SKM-1 treated with dmso at 0.1 percent for 144 hours (cell line): Measurements from ENCODE around the gene TNF.

Source experiments
- DNase-seq: peaks from one replicate; lab custom pipeline; 2025; ENCODE audit not compliant: unreplicated experiment; lab: John Stamatoyannopoulos, UW

TNF gene

GRCh38 chr6:31572041-31572911 lies 3.1 kb upstream of the TNF start, which contains the start of gene LTA:
Gene LTA (plus strand): TSS chr6:31572289. CDS start chr6:31572743, 454 bp downstream.
- no peak for DNase-seq

- DNase-seq: no peak
Observed at GRCh38 chr6:31573239-31574105, 1.9 kb upstream of the TNF start.

- no peak for DNase-seq
Observed at GRCh38 chr6:31574106-31575061, 981 bp upstream of the TNF start.

DNA sequence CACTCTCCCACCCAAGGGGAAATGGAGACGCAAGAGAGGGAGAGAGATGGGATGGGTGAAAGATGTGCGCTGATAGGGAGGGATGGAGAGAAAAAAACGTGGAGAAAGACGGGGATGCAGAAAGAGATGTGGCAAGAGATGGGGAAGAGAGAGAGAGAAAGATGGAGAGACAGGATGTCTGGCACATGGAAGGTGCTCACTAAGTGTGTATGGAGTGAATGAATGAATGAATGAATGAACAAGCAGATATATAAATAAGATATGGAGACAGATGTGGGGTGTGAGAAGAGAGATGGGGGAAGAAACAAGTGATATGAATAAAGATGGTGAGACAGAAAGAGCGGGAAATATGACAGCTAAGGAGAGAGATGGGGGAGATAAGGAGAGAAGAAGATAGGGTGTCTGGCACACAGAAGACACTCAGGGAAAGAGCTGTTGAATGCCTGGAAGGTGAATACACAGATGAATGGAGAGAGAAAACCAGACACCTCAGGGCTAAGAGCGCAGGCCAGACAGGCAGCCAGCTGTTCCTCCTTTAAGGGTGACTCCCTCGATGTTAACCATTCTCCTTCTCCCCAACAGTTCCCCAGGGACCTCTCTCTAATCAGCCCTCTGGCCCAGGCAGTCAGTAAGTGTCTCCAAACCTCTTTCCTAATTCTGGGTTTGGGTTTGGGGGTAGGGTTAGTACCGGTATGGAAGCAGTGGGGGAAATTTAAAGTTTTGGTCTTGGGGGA lies 754 bp downstream of the TNF start:
- no peak for DNase-seq

GRCh38 chr6:31576897-31577578 lies 1.7 kb downstream of the TNF start:
- no peak for DNase-seq

- no peak for DNase-seq
Observed at GRCh38 chr6:31577579-31577966, 2.2 kb downstream of the TNF start.

GRCh38 chr6:31578184-31579118 lies 3.1 kb downstream of the TNF start:
- no peak for DNase-seq

GRCh38 chr6:31579119-31579505 lies 3.7 kb downstream of the TNF start:
- no peak for DNase-seq

GRCh38 chr6:31579546-31580437 lies 4.4 kb downstream of the TNF start:
- DNase-seq: no peak

- DNase-seq: no peak
Observed at GRCh38 chr6:31580438-31580740, 5.0 kb downstream of the TNF start.

- DNase-seq: peak; percentile 49
Observed at GRCh38 chr6:31580807-31581433, 5.6 kb downstream of the TNF start.

DNA sequence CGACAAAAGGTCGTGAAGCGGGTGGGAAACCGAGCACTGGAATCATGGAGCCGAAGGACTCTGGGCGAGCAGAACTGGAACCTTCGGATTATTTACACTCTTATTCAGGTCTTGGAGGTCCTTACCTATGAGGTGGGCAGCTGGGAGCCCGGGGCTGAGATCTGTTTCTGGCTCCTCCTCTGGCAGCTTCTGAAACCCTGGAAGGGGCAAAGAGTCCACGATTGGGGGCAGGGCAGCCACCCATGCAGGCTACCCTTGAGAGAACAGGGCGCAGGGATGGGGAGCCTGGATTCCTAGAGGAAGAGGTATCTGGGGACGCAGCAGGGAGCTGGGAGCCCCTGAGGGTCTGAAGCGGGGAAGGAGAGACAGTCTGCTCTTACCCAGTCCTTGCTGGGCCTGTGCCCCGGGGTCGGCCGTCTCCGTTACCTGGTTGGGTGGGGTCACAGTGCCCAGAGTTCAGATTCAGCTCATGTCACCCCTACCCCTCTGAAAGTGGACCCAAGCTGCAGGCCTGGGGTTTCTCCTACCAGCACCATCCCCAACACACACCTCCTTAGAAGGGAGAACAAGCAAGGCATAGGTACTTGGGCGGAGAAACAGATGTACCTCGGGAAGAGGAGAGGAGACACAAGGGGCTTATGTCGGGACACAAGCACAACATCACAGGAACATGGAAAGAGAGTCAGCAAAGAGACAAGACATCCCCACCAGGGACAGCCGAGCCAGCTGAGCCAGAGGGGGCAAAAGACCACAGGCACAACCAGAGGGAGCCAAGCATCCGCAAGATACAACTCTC lies 6.3 kb downstream of the TNF start:
- no peak for DNase-seq

- DNase-seq: no peak
Observed at GRCh38 chr6:31582230-31582643, 6.9 kb downstream of the TNF start, which contains the start of gene LTB. Gene LTB (minus strand): TSS chr6:31582424. CDS start chr6:31582417, 7 bp downstream.

GRCh38 chr6:31585491-31585890 lies 10.1 kb downstream of the TNF start:
- peak; percentile 62 for DNase-seq

GRCh38 chr6:31586008-31586407 lies 10.6 kb downstream of the TNF start, which contains the start of gene LST1:
Gene LST1 (plus strand): TSS chr6:31586277. CDS start chr6:31587300, 1,023 bp downstream.
- peak; percentile 96 for DNase-seq

DNA sequence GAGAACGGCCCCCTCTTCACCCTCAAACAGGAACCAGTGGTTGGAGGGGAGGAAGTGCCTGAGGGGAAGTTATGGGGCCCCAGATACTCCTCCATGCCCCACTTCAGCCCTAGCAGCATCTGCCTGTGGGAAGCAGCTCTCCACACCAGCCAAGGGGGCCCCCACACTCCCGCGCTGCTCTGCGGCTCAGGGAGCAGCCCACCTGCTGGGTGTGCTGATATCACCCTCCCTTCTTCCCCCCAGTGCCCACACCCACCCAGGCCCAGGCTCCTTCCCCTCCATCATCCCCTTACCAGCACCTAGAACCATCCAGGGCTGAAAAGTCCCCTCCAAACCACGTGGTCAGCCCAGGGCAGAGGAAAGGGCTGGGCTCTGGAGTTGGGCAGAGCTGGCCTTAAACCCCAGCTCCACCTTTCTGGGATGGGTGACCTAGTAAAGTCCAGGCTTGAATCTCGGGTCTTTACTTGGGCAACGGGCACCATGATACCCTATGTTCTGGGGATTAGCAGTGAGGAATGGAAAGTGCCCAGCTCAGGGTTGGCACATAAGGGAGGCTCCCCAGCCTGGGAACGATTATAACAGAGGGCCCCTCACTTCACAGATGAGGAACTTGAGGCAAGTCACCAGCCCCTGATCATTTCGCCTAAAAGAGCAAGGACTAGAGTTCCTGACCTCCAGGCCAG lies 11.4 kb downstream of the TNF start:
- DNase-seq: peak; percentile 88
